Measurements from ENCODE around the gene GAREM1.
"Not testable (repeated sequence)": the region's sequence is repeated elsewhere in the genome, so short reads cannot be mapped to it uniquely, and the experiment has no call there.

The GAREM1 gene

GRCh38 chr18:32249147-32249929 lies 221.3 kb downstream of the GAREM1 start:
- DNase-seq: no peak

- no peak for DNase-seq
Observed at GRCh38 chr18:32244881-32245280, 225.8 kb downstream of the GAREM1 start.

- no peak for DNase-seq
Observed at GRCh38 chr18:32243358-32243757, 227.3 kb downstream of the GAREM1 start.

GRCh38 chr18:32242395-32242794 lies 228.3 kb downstream of the GAREM1 start:
- DNase-seq: no peak

GRCh38 chr18:32238635-32239268 lies 231.9 kb downstream of the GAREM1 start:
- DNase-seq: no peak

- DNase-seq: no peak
Observed at GRCh38 chr18:32237049-32237448, 233.6 kb downstream of the GAREM1 start.

GRCh38 chr18:32233348-32233747 lies 237.3 kb downstream of the GAREM1 start:
- not testable (repeated sequence) for DNase-seq

GRCh38 chr18:32219431-32220018 lies 251.2 kb downstream of the GAREM1 start:
- DNase-seq: no peak

- no peak for DNase-seq
Observed at GRCh38 chr18:32216390-32216789, 254.3 kb downstream of the GAREM1 start.

- DNase-seq: no peak
Observed at GRCh38 chr18:32213693-32214092, 257.0 kb downstream of the GAREM1 start.

Data from HCEC 1CT (cell line).